GM23338 (cell line): ENCODE measurements around the gene APOBEC3B.
"Not testable (repeated sequence)": the region's sequence is repeated elsewhere in the genome, so short reads cannot be mapped to it uniquely, and the experiment has no call there.

Source experiments
- POLR2AphosphoS5 ChIP-seq: IDR thresholded peaks from 2 replicates; pipeline ENCODE4 v1.6.1; 2016; ENCODE audit warnings: antibody characterized with exemption, low read depth
- ZNF331 ChIP-seq: fragments of 250-450 bp; sonication (Bioruptor Pico); IDR thresholded peaks from 2 replicates; pipeline ENCODE4 v1.5.0; 2020; ENCODE audit warnings: low read depth, mild to moderate bottlenecking, moderate library complexity
- TF ChIP-seq, protein P1 (sequence below), 2 experiments: fragments of 200-600 bp in 1 of 2; sonication (generic) in 1 of 2; conservative IDR thresholded peaks; 2 replicates each; pipeline versions ENCODE4 v1.5.1 to v1.6.1; 2016 to 2017; ENCODE audit warnings: antibody characterized with exemption in 2 of 2, low read depth in 2 of 2, mild to moderate bottlenecking in 2 of 2, moderate library complexity in 1 of 2

DNA sequence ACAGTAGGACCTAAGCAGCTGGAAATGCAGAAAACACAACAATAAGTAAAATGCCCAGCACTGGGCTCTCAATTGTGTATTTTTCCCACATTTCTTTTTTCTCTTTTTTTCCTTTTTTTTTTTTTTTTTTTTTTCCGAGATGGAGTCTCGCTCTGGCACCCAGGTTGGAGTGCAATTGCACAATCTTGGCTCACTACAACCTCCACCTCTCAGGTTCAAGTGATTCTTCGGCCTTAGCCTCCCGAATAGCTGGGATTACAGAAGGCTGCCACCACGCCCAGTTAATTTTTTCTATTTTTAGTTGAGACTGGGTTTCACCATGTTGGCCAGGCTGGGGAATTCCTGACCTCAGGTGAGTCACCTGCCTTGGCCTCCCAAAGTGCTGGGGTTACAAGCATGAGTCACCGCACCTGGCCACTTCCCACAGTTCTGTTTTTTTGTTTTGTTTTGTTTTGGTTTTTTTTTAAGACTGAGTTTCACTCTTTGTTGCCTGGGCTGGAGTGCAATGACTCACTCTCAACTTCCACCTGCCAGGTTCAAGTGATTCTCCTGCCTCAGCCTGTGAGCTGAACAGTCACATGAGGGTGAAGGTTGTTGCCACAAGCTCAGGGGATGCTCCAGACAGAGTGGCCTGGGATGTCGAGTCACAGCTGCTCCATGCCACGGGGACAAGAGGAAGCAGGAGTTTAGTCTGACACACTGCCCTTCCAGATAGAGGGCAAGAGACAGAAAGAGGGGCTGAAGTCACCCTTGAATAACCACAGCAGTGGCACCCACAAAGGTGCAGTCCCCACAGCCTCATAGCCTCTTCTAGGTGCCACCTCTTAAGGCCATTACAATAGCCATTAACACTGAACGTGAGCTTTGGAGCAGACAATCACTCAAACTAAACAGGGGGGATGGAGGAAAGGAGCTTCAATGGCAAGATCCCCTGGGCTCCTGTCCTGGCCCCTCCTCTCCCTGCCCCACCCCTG, 2.9 kb downstream of the APOBEC3B start:
- not testable (repeated sequence) for TF ChIP-seq ZNF331, POLR2AphosphoS5
- TF ChIP-seq, protein P1, sequence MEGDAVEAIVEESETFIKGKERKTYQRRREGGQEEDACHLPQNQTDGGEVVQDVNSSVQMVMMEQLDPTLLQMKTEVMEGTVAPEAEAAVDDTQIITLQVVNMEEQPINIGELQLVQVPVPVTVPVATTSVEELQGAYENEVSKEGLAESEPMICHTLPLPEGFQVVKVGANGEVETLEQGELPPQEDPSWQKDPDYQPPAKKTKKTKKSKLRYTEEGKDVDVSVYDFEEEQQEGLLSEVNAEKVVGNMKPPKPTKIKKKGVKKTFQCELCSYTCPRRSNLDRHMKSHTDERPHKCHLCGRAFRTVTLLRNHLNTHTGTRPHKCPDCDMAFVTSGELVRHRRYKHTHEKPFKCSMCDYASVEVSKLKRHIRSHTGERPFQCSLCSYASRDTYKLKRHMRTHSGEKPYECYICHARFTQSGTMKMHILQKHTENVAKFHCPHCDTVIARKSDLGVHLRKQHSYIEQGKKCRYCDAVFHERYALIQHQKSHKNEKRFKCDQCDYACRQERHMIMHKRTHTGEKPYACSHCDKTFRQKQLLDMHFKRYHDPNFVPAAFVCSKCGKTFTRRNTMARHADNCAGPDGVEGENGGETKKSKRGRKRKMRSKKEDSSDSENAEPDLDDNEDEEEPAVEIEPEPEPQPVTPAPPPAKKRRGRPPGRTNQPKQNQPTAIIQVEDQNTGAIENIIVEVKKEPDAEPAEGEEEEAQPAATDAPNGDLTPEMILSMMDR (conservative IDR thresholded peaks at IDR 0.05; ENCODE audit: low read depth in 2 of 2) = not testable (repeated sequence)
